Coronary artery (tissue), 2 donors: ENCODE data around the gene TMEM242.

Experiments
- DNase-seq: peaks from one replicate; pipeline ENCODE4 v3.0.0-alpha.2; 2017; ENCODE audit warnings: low spot score
- H3K27ac ChIP-seq, 2 donors: fragments of 200-600 bp; sonication (generic); one replicate each; pipeline ENCODE4 v1.5.1; 2016 to 2019
- H3K4me3 ChIP-seq: fragments of 200-600 bp; sonication (generic); 2 replicates; pipeline ENCODE4 v1.5.1; 2016; ENCODE audit warnings: mild to moderate bottlenecking, moderate library complexity
- CTCF ChIP-seq: fragments of 200-600 bp; sonication (generic); IDR thresholded peaks from one replicate; pipeline ENCODE4 v1.5.1; 2019; ENCODE audit warnings: antibody characterized with exemption

TMEM242 gene

GRCh38 chr6:157255079-157255478, 68.2 kb downstream of the TMEM242 start:
- no peak for DNase-seq
- Histone ChIP-seq H3K27ac (no peak overlapping the region), H3K4me3 (no peak overlapping the region)
- no peak for TF ChIP-seq CTCF

DNA sequence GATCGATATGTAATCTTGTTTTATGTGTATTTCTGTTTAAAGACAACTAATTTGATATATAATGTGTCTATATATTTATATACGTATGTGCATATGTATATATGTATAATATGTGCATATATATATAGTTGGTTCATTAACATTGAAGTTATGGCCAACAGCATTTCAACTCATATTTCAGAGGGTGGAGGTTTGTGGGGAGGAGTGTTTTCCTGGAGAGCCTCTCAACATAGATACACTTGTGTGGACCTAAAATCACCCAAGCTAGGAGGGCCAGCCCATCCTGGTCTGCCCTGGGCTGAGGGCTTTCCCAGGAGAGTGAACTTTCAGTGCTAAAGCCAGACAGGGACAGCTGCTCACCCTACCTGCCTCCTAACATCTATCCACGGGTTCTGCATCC, 68.8 kb downstream of the TMEM242 start:
- TF ChIP-seq CTCF: no peak
- H3K27ac ChIP-seq: no peak overlapping the region
- H3K4me3 ChIP-seq: no peak overlapping the region
- DNase-seq: no peak

DNA sequence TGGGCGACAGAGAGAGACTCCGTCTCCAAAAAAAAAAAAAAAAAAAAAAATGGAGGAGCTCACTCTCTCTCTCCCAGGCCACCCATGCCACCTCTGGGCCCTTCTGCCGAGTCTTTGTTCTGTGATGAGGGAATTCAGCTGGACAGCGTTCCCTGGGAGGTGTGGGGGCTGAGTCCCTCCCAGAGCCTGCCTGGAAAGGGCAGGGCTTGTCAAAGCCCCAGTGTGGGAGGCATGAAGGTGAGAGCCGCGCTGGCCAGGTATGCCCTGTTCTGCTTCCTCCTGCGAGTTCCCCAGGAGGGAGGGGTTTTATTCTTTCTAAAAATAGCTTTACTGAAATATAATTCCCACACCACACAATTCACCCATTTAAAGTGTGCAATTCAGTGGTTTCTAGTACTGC, 69.6 kb downstream of the TMEM242 start:
- no peak overlapping the region for H3K27ac ChIP-seq
- H3K4me3 ChIP-seq: no peak overlapping the region
- DNase-seq: no peak
- TF ChIP-seq CTCF: no peak

DNA sequence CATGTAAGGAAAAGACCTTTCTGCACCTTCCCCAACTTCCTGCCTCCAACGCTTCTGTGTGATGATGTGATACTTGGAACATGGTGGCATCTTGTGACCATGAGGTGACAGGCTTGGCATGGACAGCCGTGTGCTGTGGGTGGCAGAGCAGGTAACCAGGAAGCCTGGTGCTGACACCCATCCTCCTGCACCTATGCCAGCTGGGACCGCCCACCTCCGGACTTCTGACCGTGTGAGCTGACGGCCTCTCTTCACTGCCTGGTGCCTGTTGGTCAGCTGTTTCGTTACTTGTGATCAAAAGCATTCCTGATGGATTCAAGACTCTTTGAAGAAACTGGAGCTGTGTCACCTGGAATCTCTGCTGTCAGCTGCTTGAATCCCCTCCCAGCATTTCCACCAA, 70.3 kb downstream of the TMEM242 start:
- Histone ChIP-seq H3K27ac (no peak overlapping the region), H3K4me3 (no peak overlapping the region)
- DNase-seq: no peak
- TF ChIP-seq CTCF: no peak

GRCh38 chr6:157251586-157252247, 71.6 kb downstream of the TMEM242 start:
- Histone ChIP-seq H3K4me3 (no peak overlapping the region), H3K27ac (no peak overlapping the region)
- DNase-seq: no peak
- no peak for TF ChIP-seq CTCF

DNA sequence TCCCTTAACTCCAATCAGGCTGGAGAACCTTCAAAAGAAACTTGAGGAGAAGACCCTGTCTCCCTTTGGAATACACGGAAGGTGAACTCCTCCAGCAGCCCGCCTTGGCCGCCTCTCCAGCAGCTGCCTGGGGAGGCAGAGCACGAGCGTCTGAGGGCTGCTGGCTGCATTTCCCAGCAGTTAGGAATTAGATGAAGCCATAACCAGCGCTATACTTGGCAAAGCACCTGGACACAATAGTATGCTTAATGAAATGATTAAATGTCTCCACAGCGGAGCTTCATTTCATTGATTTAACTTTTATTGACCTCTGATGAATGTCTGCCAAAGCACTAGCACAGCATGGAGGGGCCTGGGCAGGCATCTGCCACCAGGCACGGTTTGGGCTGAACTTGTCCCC, 73.5 kb downstream of the TMEM242 start:
- TF ChIP-seq CTCF: no peak
- Histone ChIP-seq H3K27ac (no peak overlapping the region), H3K4me3 (no peak overlapping the region)
- no peak for DNase-seq

- H3K4me3 ChIP-seq: no peak overlapping the region
- DNase-seq: no peak
- TF ChIP-seq CTCF: no peak
- no peak overlapping the region for H3K27ac ChIP-seq
These were observed 75.1 kb downstream of the TMEM242 start for GRCh38 chr6:157248264-157248663.
